GM11168 (cell line): ENCODE data around the gene ALLC.
"Not testable (repeated sequence)": the region's sequence is repeated elsewhere in the genome, so short reads cannot be mapped to it uniquely, and the experiment has no call there.

ENCODE experiments used
- in situ Hi-C: fragments of 300-500 bp; cut with MboI; formaldehyde crosslinking; loops from one replicate; pipeline ENCODE4 v1.12.0; 2022; ENCODE audit warnings: low sequenced_read_pairs; ENCODE audit not compliant: unreplicated experiment

ALLC gene

GRCh38 chr2:3657881-3658280 lies at the start of gene ALLC:
TSS of gene ALLC (plus strand) at chr2:3658200. CDS start at chr2:3671158, 12,958 bp downstream.
- in situ Hi-C loops = no loop called here

DNA sequence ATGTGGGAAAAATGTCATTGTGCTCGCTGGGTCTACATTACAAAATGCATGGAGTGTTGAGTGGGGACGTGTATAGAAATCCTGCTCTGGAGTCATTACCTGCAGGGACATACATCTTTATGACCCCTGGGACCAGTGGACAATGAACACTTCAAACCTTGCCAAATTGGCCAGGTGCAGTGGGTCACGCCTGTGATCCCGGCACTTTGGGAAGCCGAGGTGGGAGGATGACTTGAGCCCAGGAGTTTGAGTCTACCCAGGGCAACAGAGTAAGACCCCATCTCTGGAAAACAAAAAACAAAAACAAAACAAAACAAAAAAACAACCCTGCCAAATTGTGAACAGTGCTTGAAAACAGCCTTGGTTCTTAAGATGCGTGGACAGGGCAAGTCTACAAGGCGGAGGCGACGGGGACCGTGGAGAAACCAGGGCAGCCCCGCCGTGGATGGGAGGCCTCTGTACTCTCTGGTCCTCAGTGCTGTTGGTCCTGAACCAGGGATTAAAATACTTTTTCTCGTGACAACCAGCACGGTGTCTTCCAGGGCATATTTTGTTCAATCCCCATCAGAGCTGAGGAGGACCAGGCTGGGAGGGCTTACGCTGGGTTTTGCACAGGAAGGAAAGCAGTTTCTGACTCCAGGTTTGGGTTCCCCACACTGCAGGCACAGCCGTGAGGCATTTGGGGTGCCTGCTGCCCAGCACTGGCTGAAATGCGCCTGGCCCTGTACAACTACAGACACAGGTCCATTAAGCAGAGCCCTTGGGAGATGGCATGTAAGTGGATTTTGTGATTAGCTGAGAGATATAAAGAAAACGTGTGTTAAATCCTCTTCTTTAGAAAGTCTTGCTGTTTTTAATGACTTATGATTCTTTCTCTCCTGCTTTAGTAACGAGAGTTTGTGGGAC lies 49.4 kb upstream of the ALLC start:
- in situ Hi-C loops = no loop called here

GRCh38 chr2:3609279-3609673 lies 48.7 kb upstream of the ALLC start:
- in situ Hi-C loops = not testable (repeated sequence)

DNA sequence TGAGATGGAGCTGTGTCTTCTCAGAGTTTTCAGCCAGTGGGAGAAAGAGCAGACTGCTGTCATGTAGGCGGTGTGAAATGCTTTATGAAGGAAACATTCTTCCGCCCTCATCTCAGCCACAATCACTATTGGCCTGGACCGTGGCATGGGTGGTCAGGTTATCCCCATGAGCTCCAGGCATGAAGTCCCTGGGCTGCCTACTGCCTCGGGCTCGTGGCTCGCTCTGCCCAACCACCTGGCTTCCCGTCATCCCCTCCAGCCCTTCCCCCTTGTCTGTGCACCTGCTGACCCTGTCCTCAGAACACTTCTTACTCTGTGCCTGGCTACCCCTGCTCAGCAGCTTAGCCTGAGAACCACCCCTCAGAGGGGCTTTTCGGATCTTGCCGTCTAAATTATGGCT lies 47.6 kb upstream of the ALLC start:
- in situ Hi-C loops = no loop called here

- in situ Hi-C loops = no loop called here
Observed at GRCh38 chr2:3610881-3611505, 47.0 kb upstream of the ALLC start.

DNA sequence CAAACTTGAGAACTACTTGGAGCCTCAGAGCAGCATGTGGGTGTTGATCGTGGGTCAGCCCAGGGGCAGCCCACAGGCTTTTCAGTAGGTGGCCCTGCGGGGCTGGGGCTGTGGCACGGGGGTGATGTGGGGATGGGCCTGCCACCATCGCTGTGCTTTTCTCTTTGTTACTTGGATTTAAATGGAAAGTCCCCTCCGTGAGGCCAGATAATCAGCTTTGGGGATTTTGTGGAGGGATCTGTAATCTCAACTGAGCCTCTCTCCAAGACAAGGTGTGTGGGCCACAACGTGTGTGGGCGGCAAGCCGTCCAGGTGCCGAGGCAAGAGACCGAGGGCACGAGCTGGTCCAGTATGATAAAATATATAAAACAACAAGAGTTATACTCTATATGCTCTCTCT lies 46.4 kb upstream of the ALLC start:
- in situ Hi-C loops = no loop called here

DNA sequence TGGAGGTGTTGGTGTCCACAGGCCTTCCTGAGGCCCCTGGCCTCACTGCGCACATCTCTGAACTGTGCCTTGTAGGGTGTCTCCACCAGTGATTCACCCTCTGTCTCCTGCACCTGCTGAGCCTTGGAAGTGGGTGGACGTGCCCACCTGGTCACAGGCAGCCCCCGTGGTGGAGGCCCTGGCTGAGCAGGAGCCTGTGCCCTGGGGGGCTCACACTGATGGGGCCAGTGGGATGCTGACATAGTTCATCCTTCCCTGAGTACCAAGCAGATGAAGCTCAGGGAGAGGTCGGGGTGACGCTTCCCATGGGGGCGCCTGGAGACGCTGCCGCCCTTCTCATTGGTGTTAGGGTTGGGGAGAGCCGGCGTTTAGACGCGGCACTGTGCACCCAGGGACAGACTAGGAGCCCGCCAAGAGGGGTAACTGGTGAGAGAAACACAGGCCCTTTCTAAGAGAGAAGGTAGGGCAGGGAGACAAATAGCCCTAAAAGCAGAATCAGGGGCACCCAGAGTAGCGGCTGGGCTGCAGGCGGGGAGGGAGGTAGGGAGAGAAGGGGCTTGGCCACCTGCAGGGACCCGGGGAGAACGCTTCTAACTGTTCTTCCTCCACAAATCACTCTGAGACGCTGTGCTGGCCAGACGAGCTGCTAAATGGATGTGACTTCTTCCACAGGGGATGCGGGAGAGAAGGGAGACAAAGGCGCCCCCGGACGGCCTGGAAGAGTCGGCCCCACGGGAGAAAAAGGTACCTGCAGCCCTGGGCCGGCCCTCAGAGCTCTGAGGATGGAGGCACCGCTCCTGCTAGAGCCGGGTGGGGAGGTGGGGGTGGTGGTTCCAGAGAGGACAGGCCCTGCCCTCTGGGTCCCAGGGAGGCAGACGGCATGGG lies 45.1 kb upstream of the ALLC start:
- in situ Hi-C loops = no loop called here

DNA sequence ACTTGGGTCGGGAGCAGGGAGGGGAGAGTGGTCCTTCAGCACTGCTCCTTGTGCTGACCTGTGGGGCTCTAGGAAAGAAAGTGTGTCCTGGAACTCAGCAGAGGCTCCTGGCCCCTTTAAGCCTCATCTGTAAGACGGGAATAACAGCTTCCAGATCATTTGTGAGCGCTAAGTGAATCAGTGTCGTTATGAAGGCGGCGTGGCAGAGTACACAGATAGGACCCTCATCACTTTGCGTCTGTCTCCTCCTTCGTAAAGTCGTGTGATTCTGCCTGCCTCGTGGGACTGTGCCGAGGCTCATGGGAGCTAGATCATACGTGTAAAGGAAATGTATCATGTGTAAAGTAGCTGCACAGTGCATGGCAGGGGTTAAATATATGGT lies 44.5 kb upstream of the ALLC start:
- in situ Hi-C loops = no loop called here

DNA sequence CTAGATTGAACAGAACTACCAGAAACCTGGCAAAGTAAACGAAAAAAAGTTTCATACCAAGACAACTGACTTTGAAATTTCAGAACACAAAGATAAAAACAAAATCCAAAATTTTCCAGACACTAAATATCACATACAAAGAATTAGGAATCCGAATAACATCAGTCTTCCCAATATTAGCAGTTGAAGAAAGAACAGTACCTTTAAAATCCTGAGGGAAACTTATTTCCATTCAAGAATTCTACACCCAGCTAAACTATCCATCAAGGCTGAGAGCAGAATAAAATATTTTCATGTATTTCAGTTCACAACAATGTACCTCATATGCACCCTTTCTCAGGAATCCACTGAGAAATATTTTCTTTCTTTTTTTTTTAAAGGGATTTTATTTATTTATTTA lies 43.3 kb upstream of the ALLC start:
- in situ Hi-C loops = not testable (repeated sequence)

GRCh38 chr2:3615541-3616200 lies 42.3 kb upstream of the ALLC start:
- in situ Hi-C loops = not testable (repeated sequence)

DNA sequence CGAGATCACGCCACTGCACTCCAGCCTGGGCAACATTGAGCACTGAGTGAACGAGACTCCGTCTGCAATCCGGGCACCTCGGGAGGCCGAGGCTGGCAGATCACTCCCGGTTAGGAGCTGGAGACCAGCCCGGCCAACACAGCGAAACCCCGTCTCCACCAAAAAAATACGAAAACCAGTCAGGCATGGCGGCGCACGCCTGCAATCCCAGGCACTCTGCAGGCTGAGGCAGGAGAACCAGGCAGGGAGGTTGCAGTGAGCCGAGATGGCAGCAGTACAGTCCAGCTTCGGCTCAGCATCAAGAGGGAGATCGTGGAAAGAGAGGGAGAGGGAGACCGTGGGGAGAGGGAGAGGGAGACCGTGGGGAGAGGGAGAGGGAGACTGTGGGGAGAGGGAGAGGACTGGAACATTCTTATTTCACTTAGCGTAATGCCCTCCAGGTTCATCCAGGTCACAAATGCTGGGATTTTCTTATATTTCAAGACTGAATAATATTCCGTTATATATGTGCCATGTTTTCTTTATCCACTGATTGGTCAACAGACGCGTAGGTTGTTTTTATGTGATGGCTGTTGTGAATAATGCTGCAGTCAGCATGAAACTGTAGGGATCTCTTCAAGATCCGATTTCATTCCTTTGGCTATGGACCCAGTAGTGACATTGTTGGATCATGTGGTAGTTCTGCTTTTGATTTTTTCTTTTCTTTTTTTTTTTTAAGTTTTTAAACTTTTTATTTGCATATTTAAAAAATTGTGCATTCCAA lies 41.4 kb upstream of the ALLC start:
- in situ Hi-C loops = not testable (repeated sequence)

- in situ Hi-C loops = no loop called here
Observed at GRCh38 chr2:3617198-3617890, 40.7 kb upstream of the ALLC start.

- in situ Hi-C loops = no loop called here
Observed at GRCh38 chr2:3618367-3618766, 39.6 kb upstream of the ALLC start.

- in situ Hi-C loops = no loop called here
Observed at GRCh38 chr2:3619033-3619432, 39.0 kb upstream of the ALLC start.

DNA sequence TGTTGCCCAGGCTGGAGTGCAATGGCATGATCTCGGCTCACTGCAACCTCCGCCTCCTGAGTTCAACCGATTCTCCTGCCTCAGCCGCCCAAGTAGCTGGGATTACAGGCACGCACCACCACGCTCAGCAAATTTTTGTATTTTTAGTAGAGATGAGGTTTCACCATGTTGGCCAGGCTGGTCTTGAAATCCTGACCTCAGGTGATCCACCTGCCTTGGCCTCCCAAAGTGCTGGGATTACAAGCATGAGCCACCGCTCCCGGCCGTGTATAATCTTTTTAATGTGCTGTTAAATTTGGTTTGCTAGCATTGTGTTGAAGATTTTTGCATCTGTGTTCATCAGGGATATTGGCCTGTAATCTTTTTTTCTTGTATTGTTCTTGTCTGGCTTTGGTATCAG lies 38.3 kb upstream of the ALLC start:
- in situ Hi-C loops = not testable (repeated sequence)

- in situ Hi-C loops = no loop called here
Observed at GRCh38 chr2:3620834-3621233, 37.2 kb upstream of the ALLC start.

- in situ Hi-C loops = no loop called here
Observed at GRCh38 chr2:3622967-3623366, 35.0 kb upstream of the ALLC start.

GRCh38 chr2:3624059-3624794 lies 33.8 kb upstream of the ALLC start:
- in situ Hi-C loops = no loop called here
